Heart right ventricle (tissue), 16 donors: ENCODE data around the gene GPSM1. TPM values are rescaled to one million over a fixed set of nuclear protein-coding genes. Genes with fewer than 3 reads are reported as not detected.

Source experiments
- ATAC-seq, 8 donors: fragments of 200-7000 bp; cut with Tn5 transposase; one replicate each; pipeline ENCODE4 v1.9.1; 2020; ENCODE audit warnings: mild to moderate bottlenecking in 8 of 8, moderate library complexity in 8 of 8, moderate number of reproducible peaks in 1 of 8
- DNase-seq, 2 donors: peaks; one replicate each; pipeline ENCODE4 v3.0.0-alpha.2; 2020
- H3K27ac ChIP-seq, 10 donors: fragments of 200-600 bp; sonication (generic) in 2 of 10; one replicate each; pipeline versions ENCODE4 v1.5.0 to v1.8.0; 2020 to 2022; ENCODE audit warnings: mild to moderate bottlenecking in 3 of 10
- H3K27me3 ChIP-seq, 7 donors: fragments of 200-600 bp; one replicate each; pipeline ENCODE4 v1.8.0; 2021 to 2022; ENCODE audit warnings: mild to moderate bottlenecking in 2 of 7
- H3K36me3 ChIP-seq, 9 donors: fragments of 200-600 bp; sonication (generic) in 1 of 9; one replicate each; pipeline versions ENCODE4 v1.5.0 to v1.8.0; 2020 to 2022; ENCODE audit warnings: mild to moderate bottlenecking in 2 of 9
- H3K4me1 ChIP-seq, 9 donors: fragments of 200-600 bp; sonication (generic) in 1 of 9; one replicate each; pipeline versions ENCODE4 v1.5.0 to v1.8.0; 2020 to 2022; ENCODE audit warnings: mild to moderate bottlenecking in 4 of 9
- H3K4me3 ChIP-seq, 10 donors: fragments of 200-600 bp; sonication (generic) in 2 of 10; one replicate each; pipeline versions ENCODE4 v1.5.0 to v1.8.0; 2020 to 2022; ENCODE audit warnings: mild to moderate bottlenecking in 7 of 10, moderate library complexity in 2 of 10
- H3K9me3 ChIP-seq, 11 donors: fragments of 200-600 bp in 10 of 11; sonication (generic) in 2 of 11; one replicate each; pipeline versions ENCODE4 v1.5.0 to v1.8.0; 2013 to 2022; ENCODE audit warnings: mild to moderate bottlenecking in 2 of 11, control low read depth in 1 of 11, moderate library complexity in 1 of 11
- CTCF ChIP-seq, 9 donors: fragments of 200-600 bp; sonication (generic) in 2 of 9; IDR thresholded peaks; one replicate each; pipeline versions ENCODE4 v1.5.0 to v1.8.0; 2021 to 2022; ENCODE audit warnings: antibody characterized with exemption in 9 of 9, mild to moderate bottlenecking in 5 of 9, moderate library complexity in 1 of 9
- WGBS, 2 donors: extraction: QIAGEN DNeasy Blood & Tissue Kit; methylation state at CpG; one replicate each; pipeline ENCODE4 v1.1.7; 2013; ENCODE audit warnings: inconsistent platforms in 1 of 2; 5-methylcytosine and 5-hydroxymethylcytosine counted together
- intact Hi-C, 10 donors: fragments of 100-400 bp; cut with DNase I; formaldehyde crosslinking; loops; one replicate each; pipeline versions ENCODE4 v1.11.1 to v1.14.2; 2022
- polyA plus RNA-seq, 2 donors: library from polyadenylated mRNA; stranded (reverse); fragments of 200-250 nt; gene quantifications; one replicate each; pipeline ENCODE4 v1.2.3, GENCODE V29; 2013
- total RNA-seq, 10 donors: library from RNA; stranded (reverse); fragmentation: NEBNext Ultra II Directional in 3 of 10; extraction: Animal tissue kit (Norgen Biotek cat#: 25700) in 3 of 10; gene quantifications; one replicate each; pipeline versions ENCODE4 v1.2.1 to v1.2.4, GENCODE V29; 2021 to 2023
- donor health status: Arrhythmogenic right ventricular cardiomyopathy.
- donor health status: ischemic (EF 13 %, LVEDD 7.1; RV severe dilation, severe dysfunction).
- donor health status: healthy with polysubstance abuse.
- donor health status: DM: no; HTN: yes; CAD: no.
- donor health status: DM: no; HTN: no; CAD: no.
- donor health status: ischemic (EF 25% LVEDD 6.9; RV normal size, moderate dysfunction).
- donor health status: ischemic (EF 25% LVEDD 5.7; RV mildly dilated, moderate dysfunction).
- donor health status: healthy.
- donor health status: DM: yes; HTN: yes; CAD: no.
- donor health status: Ischemic cardiomyopathy.
- donor health status: ischemic (EF 35%, LVEDD 5.7; RV mildly dilated, moderate dysfunction).
- donor health status: nonischemic (EF 11% LVEDD 7.7; RV severe dilation, severe dysfunction).
- donor health status: DM: yes; HTN: yes; CAD: no.
- donor health status: PGD.
- donor health status: ischemic (EF 29% LVEDD 5.4; RV normal size, mild dysfunction).
- donor health status: nonischemic (EF 23%, LVEDD 6.1; RV moderate dilation, normal function).

GPSM1 gene
- total and polyA plus RNA-seq, 12 donors = 19.4 to 87.8 (median 25.8) TPM

DNA sequence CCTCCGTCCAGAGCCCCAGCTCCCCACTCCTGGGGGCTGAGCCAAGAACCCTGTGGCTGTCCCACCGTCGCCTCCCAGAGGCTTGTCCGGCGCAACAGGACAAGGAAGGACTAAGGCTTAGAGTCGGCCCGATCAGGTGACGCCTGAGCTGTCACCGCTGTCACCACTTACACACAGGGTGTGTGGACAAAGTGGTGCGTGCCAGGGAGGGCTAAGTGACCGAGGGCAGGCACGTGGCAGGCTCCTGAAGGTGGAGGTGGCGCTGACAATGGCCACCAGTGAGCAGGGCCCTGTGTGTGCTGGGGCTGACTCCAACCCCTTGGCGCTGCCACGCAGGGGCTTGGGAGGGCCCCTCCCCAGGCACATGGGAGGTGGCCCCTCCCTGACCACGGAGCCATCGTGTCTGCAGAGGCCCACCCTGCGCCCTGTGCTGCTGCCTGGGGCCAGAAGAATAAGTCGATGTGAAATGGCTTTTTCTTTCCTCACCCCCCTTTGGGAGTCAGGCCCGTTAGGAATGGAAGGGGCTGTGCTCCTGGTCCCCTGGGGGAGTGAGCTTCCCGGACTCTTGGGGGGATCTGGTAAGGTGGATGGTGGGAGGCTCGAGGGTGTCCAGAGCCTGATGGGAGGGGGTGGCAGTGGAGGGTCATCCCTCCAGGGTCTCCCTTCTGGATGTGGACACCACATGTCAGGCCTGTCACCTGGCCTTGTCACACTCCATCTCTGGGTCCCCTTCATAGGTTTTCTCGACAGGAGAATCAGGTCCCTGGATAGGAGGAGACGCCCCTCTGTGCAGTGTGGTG lies 2.6 kb upstream of the GPSM1 start:
- peaks cover 0 to 23% (median 0%) of the 10 kb centered on the region in 7 donors for H3K27me3 ChIP-seq
- peak; percentile 30 to 79 (median 68) for ATAC-seq
- peak; percentile 50 to 70 for DNase-seq
- 42 to 51% methylated on average over 24 of the region's 24 CpGs for WGBS, 2 donors
- intact Hi-C loops = loop anchor here in 1 of 10 donors (5.0 kb wide), 1 partner anchor 38 kb away; the partner anchor contains the start of gene DNLZ
- H3K4me3 ChIP-seq = no peak overlapping the region
- no peaks in the 10 kb centered on the region for H3K36me3 ChIP-seq
- peaks cover 0 to 9% (median 0%) of the 10 kb centered on the region in 11 donors for H3K9me3 ChIP-seq
- H3K27ac ChIP-seq = peak overlapping the region in 7 of 10 donors; percentile 34 to 72 (median 58)
- H3K4me1 ChIP-seq = peaks cover 24 to 48% (median 33%) of the 10 kb centered on the region in 9 donors
- TF ChIP-seq CTCF (IDR thresholded peaks at IDR 0.05) = peak in 2 of 9 donors; percentile 26

DNA sequence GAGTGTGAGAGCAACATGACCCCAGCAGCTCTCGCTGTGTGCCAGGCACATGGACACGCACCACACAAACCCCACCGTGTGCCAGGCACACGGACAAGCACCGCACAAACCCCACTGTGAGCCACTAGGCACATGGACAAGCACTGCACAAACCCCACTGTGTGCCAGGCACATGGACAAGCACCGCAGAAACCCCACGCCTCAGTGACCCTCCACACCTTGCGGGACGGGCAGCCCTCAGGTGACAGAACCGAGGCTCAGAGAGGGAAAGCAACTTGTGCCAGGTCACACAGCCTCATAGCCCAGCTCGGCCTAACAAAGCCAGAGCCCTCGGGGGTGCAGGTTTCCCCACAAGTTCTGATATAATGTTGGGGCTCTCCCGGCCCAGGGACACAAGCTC lies 2.0 kb upstream of the GPSM1 start:
- no peak for TF ChIP-seq CTCF (IDR thresholded peaks at IDR 0.05)
- intact Hi-C loops = loop anchor here in 1 of 10 donors (5.0 kb wide), 1 partner anchor 37 kb away; the partner anchor contains the start of gene DNLZ
- Histone ChIP-seq H3K4me3 (no peak overlapping the region), H3K9me3 (peaks cover 0 to 9% (median 0%) of the 10 kb centered on the region in 11 donors), H3K4me1 (peaks cover 24 to 54% (median 39%) of the 10 kb centered on the region in 9 donors), H3K27me3 (peaks cover 0 to 23% (median 0%) of the 10 kb centered on the region in 7 donors), H3K27ac (peak overlapping the region in 1 of 10 donors; percentile 80), H3K36me3 (no peaks in the 10 kb centered on the region)
- ATAC-seq = no peak
- peak in 1 of 2 donors; percentile 8 for DNase-seq
- 91 to 92% methylated on average over 13 of the region's 13 CpGs for WGBS, 2 donors

GRCh38 chr9:136326061-136326760 lies 1.1 kb upstream of the GPSM1 start:
- ATAC-seq (no peak), DNase-seq (peak in 1 of 2 donors; percentile 19)
- no peaks in the 10 kb centered on the region for H3K36me3 ChIP-seq
- H3K27ac ChIP-seq = peak overlapping the region in 9 of 10 donors; percentile 18 to 86 (median 83)
- no peak for TF ChIP-seq CTCF (IDR thresholded peaks at IDR 0.05)
- H3K27me3 ChIP-seq = peaks cover 0 to 23% (median 0%) of the 10 kb centered on the region in 7 donors
- 46 to 55% methylated on average over 28 of the region's 28 CpGs for WGBS, 2 donors
- H3K4me1 ChIP-seq = peaks cover 24 to 56% (median 39%) of the 10 kb centered on the region in 9 donors
- intact Hi-C loops = loop anchor here in 1 of 10 donors (5.0 kb wide), 1 partner anchor 36 kb away; the partner anchor contains the start of gene DNLZ
- H3K4me3 ChIP-seq = peak overlapping the region in 5 of 10 donors; percentile 73 to 91 (median 77)
- H3K9me3 ChIP-seq = peaks cover 0 to 5% (median 0%) of the 10 kb centered on the region in 11 donors

GRCh38 chr9:136326761-136327303 lies 507 bp upstream of the GPSM1 start:
- Histone ChIP-seq H3K27me3 (peaks cover 0 to 23% (median 0%) of the 10 kb centered on the region in 7 donors), H3K9me3 (no peaks in the 10 kb centered on the region), H3K27ac (peak overlapping the region; percentile 18 to 86 (median 82)), H3K4me1 (peaks cover 24 to 56% (median 39%) of the 10 kb centered on the region in 9 donors), H3K4me3 (peak overlapping the region in 9 of 10 donors; percentile 55 to 91 (median 74)), H3K36me3 (peaks cover 0 to 4% (median 0%) of the 10 kb centered on the region in 9 donors)
- 41 to 44% methylated on average over 17 of the region's 17 CpGs for WGBS, 2 donors
- ATAC-seq (peak in 2 of 8 donors; percentile 1 to 2), DNase-seq (no peak)
- intact Hi-C loops = loop anchor here in 1 of 10 donors (5.0 kb wide), 1 partner anchor 35 kb away; the partner anchor contains the start of gene DNLZ
- TF ChIP-seq CTCF (IDR thresholded peaks at IDR 0.05) = no peak
